Osteoblast (primary cell): ENCODE data around the gene CD40LG. TPM values are rescaled to one million over a fixed set of nuclear protein-coding genes. Genes with fewer than 3 reads are reported as not detected.

ENCODE experiments used
- DNase-seq: peaks from one replicate; pipeline ENCODE4 v3.0.0; 2011; ENCODE audit warnings: low spot score, mixed read lengths; ENCODE audit not compliant: insufficient read length; ENCODE audit errors: missing footprints
- H2AFZ ChIP-seq: 2 replicates; pipeline ENCODE4 v1.6.0; 2011; ENCODE audit warnings: mild to moderate bottlenecking, low read length
- H3K27ac ChIP-seq: 2 replicates; pipeline ENCODE4 v1.5.1; 2011; ENCODE audit warnings: mild to moderate bottlenecking, low read depth, low read length, moderate library complexity
- H3K27me3 ChIP-seq: 2 replicates; pipeline ENCODE4 v1.6.0; 2012; ENCODE audit warnings: mild to moderate bottlenecking, control low read depth, inconsistent platforms, low read length, moderate library complexity; ENCODE audit not compliant: insufficient read depth
- H3K36me3 ChIP-seq: 2 replicates; pipeline ENCODE4 v1.5.1; 2011; ENCODE audit warnings: mild to moderate bottlenecking, low read length, control low read depth, moderate library complexity; ENCODE audit not compliant: insufficient read depth
- H3K4me1 ChIP-seq: 2 replicates; pipeline ENCODE4 v1.5.1; 2011; ENCODE audit warnings: mild to moderate bottlenecking, low read length, control low read depth, moderate library complexity; ENCODE audit not compliant: insufficient read depth
- H3K4me2 ChIP-seq: 2 replicates; pipeline ENCODE4 v1.6.0; 2011; ENCODE audit warnings: mild to moderate bottlenecking, low read length; ENCODE audit not compliant: insufficient read depth
- H3K4me3 ChIP-seq: fragments of 200-600 bp; sonication (generic); 3 replicates; pipeline ENCODE4 v1.5.1; 2012; ENCODE audit warnings: mild to moderate bottlenecking, low read length, inconsistent platforms; ENCODE audit not compliant: insufficient read depth
- H3K79me2 ChIP-seq: 2 replicates; pipeline ENCODE4 v1.6.0; 2012; ENCODE audit warnings: mild to moderate bottlenecking, low read length, control low read depth, inconsistent platforms; ENCODE audit not compliant: insufficient read depth
- H3K9me3 ChIP-seq: 2 replicates; pipeline ENCODE4 v1.5.1; 2011; ENCODE audit warnings: low read depth, low read length, control low read depth
- H4K20me1 ChIP-seq: 2 replicates; pipeline ENCODE4 v1.6.0; 2012; ENCODE audit warnings: mild to moderate bottlenecking, low read length, control low read depth; ENCODE audit not compliant: insufficient read depth
- CTCF ChIP-seq: IDR thresholded peaks from 2 replicates; pipeline ENCODE4 v1.5.1; 2011; ENCODE audit warnings: mild to moderate bottlenecking, low read depth, low read length, moderate library complexity; ENCODE audit errors: extremely low read depth
- total RNA-seq: library from RNA; depleted of rRNA; stranded (reverse); fragments of >200 nt; gene quantifications from 2 replicates; pipeline ENCODE4 v1.2.3, GENCODE V29; 2012

Gene CD40LG
- total RNA-seq, 1 donor: not detected

DNA sequence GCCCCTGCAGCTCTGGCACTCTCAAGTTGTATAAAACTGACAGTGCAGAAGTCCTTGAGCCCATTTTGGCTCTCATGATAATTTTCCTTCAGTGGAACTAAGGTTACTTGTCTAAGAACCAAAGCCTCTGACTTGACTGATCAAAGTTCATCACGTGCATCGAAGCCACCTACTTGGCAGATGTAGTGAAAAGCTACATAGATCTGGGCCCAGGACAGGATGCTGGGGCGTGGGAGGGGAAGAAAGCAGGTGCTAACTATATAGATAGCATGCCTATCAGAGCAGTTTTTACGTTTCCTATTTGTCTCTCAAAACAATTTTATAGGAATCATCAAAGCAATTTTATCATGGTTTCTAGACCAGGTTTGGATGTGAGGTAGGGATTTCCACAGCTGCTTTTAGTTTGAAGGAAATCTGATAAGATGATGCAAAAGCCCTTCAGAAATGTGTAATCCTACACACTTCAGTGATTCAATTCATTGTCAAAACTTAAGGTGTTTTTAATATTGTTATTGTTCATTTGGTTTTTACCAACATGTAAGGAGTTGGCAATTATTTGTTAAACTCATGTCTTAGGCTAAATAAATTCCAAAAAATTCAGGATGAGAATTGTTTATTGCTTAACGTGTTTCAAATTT is 1.2 kb upstream of the CD40LG start:
- DNase-seq: no peak
- TF ChIP-seq CTCF: no peak
- Histone ChIP-seq H2AFZ (no peak overlapping the region), H3K4me3 (no peak overlapping the region), H3K4me2 (no peak overlapping the region), H3K36me3 (no peaks in the 10 kb centered on the region), H3K27ac (no peak overlapping the region), H4K20me1 (no peaks in the 10 kb centered on the region), H3K79me2 (no peaks in the 10 kb centered on the region), H3K27me3 (peaks cover 3% of the 10 kb centered on the region), H3K4me1 (no peaks in the 10 kb centered on the region), H3K9me3 (no peaks in the 10 kb centered on the region)

- Histone ChIP-seq H4K20me1 (no peaks in the 10 kb centered on the region), H2AFZ (no peak overlapping the region), H3K36me3 (no peaks in the 10 kb centered on the region), H3K27me3 (peaks cover 3% of the 10 kb centered on the region), H3K79me2 (no peaks in the 10 kb centered on the region), H3K4me3 (no peak overlapping the region), H3K4me1 (no peaks in the 10 kb centered on the region), H3K27ac (no peak overlapping the region), H3K9me3 (no peaks in the 10 kb centered on the region), H3K4me2 (no peak overlapping the region)
- no peak for DNase-seq
- TF ChIP-seq CTCF: no peak
These were observed 2.9 kb downstream of the CD40LG start for GRCh38 chrX:136650811-136651210.

DNA sequence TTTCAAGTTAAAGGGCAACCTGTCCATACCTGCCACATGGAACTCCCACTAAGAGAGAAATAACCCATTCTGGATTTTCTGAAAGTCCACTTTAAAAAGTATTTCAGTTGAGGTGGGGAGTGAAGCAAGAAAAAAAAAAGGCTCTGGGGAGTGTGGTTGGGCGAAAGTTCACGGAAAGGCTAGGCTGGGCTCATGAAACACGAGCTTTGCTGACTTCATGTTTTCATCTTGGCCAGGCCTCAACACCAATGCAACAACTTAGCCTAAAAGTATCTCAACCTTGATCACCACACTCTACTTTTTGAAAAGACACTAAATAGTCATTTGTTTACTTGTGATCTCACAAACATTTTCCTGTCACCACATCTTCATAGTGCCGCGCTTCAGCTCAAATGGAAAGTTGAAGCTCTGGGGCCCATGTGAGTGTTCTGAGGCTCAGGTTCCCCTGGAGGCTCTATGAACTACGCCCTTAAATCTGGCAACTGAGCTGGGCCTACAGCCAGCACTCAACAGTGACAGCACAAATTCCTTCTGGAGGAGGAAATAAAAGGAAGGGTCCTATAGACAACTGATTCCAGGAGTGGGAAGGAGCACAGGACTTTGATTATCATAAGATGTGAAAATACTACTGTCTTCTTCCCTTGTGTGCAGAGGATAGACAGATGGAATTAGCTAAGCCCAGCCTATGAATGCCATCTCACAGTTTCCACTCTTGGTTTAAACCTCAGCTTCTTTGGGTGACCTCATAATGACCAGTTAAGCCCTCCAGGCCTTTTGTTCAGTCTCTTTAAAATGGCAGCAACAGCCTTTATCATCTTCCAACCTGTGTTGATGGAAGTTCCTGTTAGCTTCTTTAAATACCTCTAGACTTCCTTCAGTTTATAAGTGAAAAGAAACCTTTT is 5.1 kb downstream of the CD40LG start:
- Histone ChIP-seq H3K79me2 (no peaks in the 10 kb centered on the region), H3K4me2 (no peak overlapping the region), H3K36me3 (no peaks in the 10 kb centered on the region), H3K27ac (no peak overlapping the region), H3K4me1 (no peaks in the 10 kb centered on the region), H4K20me1 (no peaks in the 10 kb centered on the region), H3K27me3 (peaks cover 3% of the 10 kb centered on the region), H3K4me3 (no peak overlapping the region), H2AFZ (no peak overlapping the region), H3K9me3 (no peaks in the 10 kb centered on the region)
- no peak for TF ChIP-seq CTCF
- DNase-seq: no peak

DNA sequence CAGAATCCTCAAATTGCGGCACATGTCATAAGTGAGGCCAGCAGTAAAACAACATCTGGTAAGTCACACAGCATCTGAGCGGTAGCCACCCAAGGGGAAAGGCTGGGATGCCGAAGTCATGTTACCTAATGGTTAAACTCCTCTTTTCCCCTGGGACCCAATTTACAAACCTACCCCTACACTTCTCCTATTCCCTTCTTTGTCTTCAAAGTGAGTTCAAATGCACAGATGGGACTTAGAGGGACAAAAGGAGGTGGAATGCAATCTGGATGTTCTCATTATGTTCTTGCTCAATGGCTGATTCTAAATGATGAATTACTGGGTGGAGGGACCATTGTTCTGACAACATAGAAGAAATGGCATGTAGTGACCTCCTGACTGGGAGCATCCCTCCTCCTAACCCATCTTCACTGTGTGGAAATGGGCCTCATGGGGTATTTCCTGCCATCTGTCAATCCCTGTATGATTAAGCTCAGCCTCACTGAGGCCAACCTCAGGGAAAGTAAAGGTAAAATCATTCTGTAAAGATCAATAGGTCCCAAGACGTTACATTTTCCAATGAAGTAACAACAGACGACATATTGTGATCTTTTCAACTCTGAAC is 8.5 kb downstream of the CD40LG start:
- no peaks in the 10 kb centered on the region for H4K20me1 ChIP-seq
- H3K4me2 ChIP-seq: no peak overlapping the region
- DNase-seq: no peak
- no peak overlapping the region for H2AFZ ChIP-seq
- H3K36me3 ChIP-seq: no peaks in the 10 kb centered on the region
- no peak overlapping the region for H3K4me3 ChIP-seq
- no peaks in the 10 kb centered on the region for H3K9me3 ChIP-seq
- no peak for TF ChIP-seq CTCF
- H3K27ac ChIP-seq: no peak overlapping the region
- no peaks in the 10 kb centered on the region for H3K27me3 ChIP-seq
- no peaks in the 10 kb centered on the region for H3K4me1 ChIP-seq
- H3K79me2 ChIP-seq: no peaks in the 10 kb centered on the region
